Glomerular visceral epithelial cell (primary cell): ENCODE measurements around the gene WNT3A.
"Not testable (repeated sequence)": the region's sequence is repeated elsewhere in the genome, so short reads cannot be mapped to it uniquely, and the experiment has no call there.

Experiments
- DNase-seq: peaks from one replicate; pipeline ENCODE4 v3.0.0-alpha.2; 2016; ENCODE audit errors: extremely low spot score

The WNT3A gene

DNA sequence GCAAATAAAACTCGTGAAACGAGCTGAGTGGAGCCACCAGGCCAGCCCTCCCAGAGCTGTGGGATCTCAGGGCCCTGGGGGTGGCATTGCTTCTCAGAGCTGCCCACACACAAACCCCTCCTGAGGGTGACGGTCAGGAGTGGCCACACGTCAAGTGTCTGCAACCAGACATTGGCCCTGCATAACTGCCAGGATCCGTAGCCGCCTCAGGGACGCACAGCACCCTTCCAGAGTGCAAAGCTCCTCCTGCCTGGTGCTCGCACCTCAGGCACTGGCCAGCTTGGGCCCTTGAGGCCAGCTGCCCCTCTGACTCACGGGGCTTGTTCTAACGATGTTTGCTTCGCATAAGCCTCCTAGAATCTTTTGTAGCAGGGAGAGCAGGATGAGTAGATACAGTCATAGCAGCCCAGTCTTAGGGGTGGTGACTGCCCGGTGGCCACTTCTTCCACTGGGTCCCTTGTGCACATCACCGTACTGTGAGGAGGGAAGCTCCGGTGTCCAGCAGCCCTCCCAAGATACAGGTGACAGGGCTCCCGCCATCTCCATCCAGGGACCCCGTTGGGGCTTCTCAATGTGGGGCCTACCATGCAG is 5.0 kb downstream of the WNT3A start:
- no peak for DNase-seq

DNA sequence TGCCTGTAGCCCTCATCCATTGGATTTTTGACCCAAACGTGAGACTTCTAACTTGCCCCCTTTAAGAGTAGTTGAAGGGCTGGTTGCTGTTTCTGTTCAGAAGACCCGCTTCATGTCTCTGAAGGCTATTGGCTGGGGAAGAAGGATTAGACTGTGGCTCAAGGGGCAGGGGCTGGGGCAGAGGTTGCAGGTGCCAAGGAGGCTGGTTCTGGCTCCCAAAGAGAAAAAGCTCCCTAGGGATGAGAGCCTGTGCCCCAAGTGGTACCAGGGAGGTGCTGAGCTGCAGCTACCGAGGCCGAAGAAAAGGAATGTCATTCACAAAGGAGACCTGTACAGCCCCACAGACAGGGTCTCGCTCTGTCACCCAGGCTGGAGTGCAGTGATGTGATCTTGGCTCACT is 5.8 kb downstream of the WNT3A start:
- DNase-seq = no peak

DNA sequence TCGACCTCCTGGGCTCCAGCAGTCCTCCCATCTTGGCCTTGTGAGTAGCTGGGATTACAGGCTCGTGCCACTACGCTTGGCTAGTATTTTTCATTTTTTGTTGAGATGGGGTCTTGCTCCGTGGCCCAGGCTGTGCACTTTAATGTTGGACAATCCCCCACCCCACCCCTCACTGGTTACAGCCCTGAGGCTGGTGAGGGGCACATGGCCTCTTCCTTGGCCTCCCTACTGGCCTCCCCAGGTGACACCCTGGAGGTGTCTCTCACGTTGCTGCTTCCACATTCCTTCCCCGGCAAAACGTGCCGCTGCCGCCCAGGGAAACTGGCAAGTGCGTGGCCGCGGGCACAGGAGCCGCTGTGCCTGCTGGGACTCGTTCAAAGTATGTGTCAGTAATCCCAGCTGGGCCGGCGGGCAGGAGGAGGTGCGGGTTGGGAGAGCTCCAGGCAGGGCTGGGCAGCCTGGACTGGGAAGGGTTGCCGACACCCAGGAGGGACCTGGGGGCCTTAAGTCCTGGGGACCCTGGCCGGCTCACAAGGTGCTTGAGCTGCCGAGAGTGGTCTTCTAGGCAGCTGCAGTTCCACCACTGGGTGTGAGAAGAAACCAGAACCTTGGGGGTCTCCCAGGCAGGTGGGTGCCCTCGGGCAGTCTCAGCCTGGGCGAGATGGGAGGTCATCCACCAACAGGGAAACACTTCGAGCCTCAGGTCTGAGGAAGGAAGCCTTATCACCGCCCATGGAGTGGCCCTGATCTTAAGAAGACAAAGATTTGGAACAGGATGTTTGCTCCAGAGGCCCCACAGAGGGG is 6.5 kb downstream of the WNT3A start:
- no peak for DNase-seq

DNA sequence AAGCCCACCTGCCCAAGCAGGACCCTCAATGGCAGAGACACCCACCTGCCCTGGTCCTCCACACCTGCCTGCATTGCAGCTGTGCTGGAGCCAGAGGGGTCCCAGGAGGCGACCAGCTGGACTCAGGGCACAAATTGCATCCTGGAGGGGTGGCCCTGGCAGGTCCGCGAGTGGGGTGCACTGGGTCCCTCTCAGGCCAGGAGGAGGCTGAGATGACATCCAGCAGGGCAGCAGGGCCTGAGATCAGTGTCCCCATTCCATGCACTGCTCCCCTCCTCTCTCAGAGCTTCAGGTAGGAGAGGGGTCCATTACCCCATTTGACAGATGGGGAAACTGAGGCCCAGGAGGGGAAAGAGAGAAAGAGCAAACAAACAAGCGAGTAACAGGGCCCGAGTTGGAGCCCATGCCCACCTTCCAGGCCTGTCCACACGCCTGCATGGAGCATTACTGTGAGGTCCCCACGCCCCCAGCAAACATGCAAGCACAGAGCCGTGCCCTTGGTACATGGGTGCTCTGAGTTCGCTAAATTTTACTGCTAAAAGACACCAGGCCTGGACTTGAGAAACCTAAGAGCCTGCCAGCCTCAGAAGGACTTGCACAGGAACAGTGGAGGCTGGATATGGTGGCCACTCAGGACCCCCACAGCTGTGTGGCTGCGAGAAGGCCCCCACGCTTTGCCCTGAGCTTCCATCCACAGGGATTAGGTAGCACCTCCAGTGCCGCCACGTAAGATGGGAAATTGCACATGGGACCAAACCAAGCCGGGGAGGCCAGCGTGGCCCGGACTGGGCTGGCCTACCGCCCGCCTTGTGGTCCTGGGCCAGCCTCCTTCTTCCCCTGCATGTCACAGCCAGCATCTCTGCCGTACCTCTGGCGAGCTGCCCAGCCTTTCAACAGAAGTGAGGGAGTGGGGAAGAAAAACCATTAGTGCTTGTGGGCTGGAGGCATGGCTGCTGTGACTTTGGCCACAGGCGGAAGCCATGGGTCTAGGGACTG is 7.4 kb downstream of the WNT3A start:
- DNase-seq = peak; percentile 14

DNA sequence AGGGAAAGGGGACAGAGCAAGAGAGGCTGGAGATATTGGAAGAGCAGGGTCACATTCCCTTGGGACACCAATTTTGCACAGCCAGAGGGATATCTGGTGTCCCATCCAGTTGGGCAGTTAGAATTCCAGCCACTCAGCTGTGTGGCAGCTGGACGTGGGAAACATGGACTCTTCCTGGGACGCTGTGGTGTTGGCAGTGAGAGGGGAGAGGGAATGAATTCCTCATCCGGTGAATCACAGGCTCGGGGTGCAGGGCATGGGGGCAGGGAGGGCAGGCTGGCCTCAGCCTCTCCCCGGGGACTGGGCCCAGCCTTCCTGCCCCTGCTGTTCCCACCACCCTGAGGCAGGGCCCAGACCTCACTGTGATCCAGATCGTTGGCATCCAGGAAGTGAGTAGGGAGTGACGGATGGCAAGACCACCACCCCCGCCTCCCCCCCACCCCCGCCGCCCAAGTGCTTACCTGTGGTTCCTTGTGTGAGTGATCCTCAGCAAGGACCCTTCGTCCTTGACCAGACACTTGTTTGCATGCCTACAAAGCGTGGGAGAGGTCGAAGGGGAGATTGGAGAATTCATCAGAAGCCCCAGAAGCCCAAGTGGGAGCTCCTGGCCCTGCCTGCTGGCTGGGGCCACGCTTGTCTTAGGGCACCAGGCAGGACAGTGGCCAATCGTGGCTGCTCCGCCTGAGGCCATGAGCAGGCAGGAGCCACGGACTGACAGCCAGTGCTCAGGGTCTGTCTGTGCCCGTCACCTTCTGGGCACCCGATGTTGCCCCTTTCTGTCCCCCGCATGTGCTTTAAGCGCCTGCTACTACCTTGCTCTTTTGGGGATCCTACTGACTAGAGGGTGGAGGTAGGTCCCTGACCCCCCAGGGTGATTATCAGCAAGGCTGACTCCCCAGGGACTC is 8.7 kb downstream of the WNT3A start:
- peak; percentile 51 for DNase-seq

DNA sequence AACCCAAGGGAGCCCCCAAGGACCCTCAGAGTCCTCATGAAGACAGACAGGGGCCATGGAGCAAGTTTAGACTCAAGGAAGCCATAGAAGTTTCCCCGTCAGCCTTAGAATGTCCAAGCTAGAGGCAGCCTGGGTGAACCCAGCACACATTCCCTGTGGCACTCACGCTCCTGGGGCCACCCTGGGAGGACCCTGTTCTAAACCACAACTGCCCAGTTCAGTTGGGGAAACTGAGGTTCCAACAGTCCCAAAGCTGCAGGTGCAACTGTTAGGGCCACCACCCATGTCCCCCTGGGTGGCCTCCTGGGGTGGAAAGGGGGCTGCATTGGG is 9.3 kb downstream of the WNT3A start:
- no peak for DNase-seq

DNA sequence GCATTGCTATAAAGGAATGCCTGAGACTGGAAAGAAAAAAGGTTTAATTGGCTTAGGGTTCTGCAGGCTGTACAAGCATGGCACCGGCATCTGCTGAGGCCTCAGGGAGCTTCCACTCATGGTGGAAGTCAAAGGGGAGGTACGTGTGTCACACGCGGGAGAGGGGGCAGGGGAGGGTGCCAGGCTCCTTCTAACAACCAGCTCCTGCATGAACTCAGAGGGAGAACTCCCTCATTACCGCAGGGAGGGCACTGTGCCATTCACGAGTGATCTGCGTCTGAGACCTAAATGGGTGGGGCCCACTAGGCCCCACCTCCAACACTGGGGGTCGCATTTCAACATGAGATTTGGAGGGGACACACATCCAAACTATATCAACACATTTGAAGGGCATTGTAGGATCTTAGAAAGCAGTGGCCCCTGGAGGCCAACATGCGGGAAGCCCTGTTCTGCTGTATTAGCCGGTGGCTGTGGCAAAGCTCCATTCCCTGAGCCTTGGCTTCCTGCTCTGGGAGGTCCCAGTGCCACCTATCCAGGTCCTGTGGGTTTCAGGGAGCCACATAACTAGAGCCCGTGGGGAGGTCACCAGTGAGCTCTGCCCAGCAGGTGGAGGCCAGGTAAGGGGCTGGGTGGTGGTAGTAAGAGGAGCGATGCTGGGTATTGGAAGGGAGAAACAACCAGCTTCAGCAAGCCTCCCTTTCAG is 10.0 kb downstream of the WNT3A start:
- DNase-seq = no peak

DNA sequence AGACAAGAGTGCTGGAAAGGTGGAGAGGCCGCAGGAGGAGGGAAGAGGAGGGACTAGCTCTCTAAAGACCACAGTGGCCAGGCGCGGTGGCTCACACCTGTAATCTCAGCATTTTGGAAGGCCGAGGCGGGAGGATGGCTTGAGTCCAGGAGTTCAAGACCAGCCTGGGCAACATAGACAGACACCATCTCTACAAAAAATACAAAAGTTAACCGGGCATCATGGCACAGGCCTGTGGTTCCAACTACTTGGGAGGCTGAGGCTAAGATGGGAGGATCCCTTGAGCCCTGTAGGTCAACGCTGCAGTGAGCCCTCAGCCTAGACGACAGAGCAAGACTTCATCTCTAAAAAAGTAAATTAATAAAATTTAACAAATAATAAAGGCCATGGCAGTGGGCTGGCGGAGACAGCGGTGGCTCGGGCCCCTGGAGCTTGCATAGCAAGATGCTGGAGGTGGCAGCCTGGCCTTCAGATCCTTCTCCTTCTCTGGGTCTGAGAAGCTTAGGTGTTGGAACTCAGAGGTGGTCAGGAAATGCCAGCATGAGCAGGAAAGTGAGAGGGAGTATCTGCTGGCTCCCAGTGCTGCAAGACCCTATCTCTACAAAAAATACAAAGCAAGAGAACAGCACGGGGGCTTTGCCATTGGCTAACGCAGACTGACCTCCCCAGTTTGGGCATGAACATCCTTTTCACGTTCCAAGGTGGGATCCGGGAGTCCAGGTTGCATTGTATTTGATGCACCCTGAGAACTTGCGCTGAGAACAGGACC is 10.7 kb downstream of the WNT3A start:
- DNase-seq = no peak

DNA sequence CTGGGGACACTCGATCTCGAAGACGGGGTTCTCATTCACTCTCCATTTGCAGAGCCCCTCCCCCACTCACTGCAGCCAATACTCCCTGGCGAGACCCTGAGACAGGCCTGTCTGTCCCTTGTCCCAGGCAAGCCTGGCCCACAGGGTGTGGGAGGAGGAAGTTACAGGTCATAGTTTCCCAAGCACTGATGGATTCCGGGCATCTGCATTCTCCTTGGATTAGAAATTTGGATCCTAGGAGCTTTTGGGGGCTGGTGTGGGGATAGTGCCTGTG is 11.3 kb downstream of the WNT3A start:
- DNase-seq = no peak

DNA sequence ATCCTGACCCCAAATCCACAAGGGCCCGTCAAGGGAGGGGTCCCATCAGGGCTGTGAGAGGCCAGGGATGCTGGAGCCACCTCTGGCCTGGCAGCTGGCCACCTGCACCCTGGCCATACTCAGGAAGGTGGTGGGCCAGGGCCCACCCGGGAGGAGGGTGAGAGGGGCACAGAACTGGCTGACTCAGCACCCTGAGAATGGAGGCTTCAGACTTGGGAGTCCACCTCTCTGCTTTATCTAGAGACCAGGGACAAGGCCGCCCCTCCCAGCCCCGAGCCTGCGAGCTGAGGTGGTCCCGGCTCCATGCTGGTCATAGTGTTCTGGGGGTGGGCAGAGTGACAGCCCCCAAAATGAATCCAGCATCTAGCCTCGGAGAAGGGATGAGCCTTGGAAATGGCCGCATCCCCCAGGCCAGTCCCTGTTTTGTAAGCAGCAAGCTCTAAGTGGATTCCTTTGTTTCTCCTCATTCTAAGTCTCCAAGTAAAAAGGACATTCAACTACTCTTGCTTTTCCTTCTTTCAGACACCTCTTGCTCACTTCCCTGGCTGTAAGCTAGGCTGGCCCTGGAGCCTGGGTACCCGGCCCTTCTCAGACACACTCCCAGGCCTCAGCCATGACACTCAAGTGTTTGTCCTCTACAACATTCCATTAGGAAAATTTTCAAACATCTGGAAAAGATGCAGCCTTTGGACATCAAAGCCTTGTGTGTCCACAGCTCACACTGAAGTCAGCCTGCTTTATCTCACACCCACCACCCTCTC is 12.3 kb downstream of the WNT3A start:
- DNase-seq = no peak

DNA sequence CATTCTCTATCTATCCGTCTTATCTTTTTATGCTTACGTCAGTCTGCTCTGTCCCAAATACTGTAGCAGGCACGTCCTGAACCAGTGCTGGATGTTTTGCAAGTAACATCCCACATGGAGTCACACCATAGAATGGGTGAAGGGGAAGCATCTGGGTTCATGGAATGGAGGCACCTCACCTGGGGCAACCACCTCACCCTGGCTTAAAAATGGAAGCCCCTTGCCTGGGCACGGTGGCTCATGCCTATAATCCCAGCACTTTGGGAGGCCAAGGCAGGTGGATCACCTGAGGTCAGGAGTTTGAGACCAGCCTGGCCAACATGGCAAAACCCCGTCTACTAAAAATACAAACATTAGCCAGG is 12.9 kb downstream of the WNT3A start:
- not testable (repeated sequence) for DNase-seq

DNA sequence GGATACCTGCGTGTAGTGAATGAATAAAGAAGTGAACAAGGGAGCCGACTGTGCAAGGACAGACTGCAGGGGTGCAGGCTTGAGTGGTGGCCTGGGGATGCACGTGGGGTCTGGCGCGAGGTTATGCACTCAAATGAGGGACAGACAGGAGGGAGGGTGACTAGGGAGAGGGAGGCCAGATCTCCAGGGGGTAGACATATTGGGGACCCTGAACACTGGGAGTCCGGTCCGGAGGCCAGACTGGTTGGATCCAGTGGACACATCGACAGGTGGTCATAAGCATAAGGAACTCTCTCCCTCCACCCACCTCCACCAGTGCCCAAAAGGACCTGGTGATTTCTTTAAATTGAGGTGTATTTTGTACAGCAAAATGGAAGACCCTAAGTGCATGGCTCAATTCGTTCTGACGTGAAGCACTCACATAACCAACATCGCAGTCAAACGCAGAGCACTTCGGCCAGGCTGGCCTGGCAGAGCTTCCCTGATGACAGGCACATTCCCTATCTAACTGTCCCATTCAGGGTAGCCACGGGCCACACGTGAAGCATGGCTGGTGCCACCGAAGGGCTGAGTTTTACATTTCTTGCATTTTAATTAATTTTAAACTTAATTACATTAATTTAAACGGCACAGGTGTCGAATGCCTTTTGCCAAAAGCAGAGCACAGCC is 14.0 kb downstream of the WNT3A start:
- DNase-seq = no peak

DNA sequence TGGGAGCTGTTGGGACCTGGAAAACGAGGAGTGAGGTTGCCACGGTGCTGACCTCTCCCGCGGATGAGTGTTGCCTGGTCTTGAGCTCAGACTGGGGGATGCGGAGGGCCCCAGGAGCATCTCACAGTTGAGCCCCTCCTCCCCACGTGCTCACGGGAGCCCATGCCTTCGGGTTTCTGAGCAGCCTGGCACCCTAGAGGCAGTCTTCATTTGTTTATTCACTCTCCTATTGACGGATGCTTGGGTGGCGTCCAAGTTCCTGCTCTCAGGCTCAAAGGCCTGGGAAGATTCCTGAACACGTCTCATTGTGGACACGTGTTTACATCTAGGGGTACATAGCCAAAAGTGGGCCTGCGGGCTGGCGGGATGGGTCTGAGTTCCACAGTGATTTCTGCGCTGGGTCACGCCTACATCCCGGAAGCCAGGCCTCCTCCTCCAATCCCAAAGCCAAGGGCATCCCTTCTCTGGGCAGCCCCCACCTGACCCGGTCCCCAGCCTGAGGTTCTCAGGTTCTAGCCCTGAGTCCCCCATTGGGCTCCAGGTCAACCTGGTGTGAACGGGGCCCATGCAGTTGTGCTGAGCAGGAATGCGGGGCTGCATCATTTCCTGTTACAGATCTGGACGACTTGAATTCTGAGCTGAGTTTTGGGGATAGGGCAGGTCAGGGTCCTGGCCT is 14.7 kb downstream of the WNT3A start:
- no peak for DNase-seq

DNA sequence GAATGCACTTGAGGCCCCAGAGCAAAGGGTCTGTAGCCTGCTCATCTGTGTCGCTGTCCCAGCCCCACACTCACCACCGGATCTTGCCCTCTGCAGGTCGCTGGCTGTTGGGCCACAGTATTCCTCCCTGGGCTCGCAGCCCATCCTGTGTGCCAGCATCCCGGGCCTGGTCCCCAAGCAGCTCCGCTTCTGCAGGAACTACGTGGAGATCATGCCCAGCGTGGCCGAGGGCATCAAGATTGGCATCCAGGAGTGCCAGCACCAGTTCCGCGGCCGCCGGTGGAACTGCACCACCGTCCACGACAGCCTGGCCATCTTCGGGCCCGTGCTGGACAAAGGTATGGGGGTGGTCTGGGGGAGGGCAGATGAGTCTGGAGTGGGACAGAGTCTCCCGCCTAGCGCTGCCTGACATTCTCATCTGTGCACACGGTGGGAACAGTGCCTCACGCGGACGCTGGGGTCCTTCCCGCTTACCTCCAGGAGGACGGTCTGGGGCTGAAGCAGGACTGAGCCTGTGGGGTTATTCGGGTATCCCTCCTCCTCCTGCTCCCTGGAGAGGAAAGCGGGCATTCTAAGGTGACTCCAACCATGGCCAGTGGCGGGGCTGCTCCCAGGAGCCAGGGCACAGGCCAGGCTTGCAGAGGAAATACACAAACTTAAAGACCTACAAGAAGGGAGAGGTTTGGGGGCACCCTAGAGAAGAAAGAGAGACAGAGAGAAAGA is 15.9 kb downstream of the WNT3A start:
- DNase-seq = no peak

DNA sequence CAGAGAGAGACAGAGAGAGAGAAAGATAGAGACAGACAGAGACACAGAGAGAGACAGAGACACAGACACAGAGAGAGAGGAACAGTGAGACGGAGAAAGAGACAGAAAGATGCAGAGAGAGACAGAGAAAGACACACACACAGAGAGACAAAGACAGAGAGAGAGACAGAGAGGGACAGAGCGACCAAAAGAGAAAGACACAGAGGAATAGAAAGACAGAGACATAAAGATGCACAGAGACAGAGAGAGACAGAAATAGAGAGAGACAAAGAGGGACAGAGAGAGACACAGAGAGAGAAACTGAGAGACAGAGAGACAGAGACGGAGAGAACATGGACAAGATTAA is 16.5 kb downstream of the WNT3A start:
- no peak for DNase-seq

DNA sequence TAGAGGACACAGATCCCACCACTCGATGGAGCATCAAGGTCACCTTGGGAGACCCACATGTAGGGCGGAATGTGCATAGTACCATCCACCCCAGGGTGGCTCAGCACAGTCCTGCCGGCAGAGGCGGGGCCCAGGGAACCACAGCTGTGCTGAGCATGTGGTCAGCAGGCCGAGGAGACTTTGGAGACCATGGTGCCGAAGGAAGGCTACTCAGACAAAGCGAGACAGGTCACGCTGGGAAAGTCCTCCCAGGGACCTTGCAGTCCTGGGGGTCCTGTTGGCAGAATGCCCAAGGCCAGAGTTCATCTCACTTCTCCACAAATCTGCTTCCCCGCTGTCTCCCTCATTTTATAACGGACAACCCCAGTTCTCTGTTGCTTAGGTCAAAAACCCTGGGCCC is 22.5 kb downstream of the WNT3A start:
- no peak for DNase-seq

DNA sequence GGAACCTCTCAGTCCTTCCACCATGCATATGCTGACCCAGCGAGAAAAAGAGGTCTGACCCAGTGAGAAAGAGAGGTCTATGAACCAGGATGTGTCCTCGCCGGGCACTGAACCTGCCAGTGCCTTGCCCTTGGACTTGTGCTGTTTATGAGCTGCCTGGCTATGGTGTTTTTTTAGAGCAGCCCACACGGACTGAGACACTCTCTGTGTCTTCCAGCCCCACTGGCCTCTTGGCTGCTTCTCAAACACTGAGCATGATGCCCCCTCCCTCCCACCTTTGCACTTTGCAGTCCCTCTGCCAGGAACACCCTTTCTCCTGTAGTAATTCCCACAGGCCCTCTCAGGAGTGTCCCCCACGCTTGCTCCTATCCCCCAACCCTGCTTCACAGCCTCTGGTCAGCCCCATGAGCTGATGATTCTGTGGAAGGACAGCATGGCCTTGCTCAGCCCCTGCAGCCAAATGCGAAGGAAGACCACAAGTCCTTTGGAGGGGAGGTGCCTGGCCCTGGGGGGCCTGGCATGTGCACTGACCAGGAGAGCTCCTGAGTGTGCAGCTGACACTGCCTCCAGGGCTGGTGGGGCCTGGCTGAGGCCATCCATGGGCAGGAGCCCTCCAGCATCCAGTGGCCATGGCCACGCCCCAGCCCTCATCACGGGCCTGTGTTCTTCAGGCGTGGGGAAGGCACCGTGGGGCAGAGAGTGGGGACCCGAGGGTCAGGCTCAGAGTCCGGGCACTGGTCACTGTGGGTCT is 23.8 kb downstream of the WNT3A start:
- no peak for DNase-seq
